WTC11 (cell line): ENCODE measurements around the gene TMEM54. TPM values are rescaled to one million over a fixed set of nuclear protein-coding genes. Genes with fewer than 3 reads are reported as not detected.

Source experiments
- CREM ChIP-seq: sonication (generic); formaldehyde crosslinking; IDR thresholded peaks from 2 replicates; pipeline ENCODE4 v1.8.1; 2022; ENCODE audit warnings: mild to moderate bottlenecking, missing genetic modification reagents, moderate library complexity
- ELF4 ChIP-seq: sonication (generic); formaldehyde crosslinking; IDR thresholded peaks from 2 replicates; pipeline ENCODE4 v1.8.1; 2022; ENCODE audit warnings: low read depth, mild to moderate bottlenecking, moderate library complexity, missing genetic modification reagents
- EMX1 ChIP-seq: fragments of 250-450 bp; sonication (Bioruptor Pico); IDR thresholded peaks from 2 replicates; pipeline ENCODE4 v1.8.0; 2021; ENCODE audit warnings: mild to moderate bottlenecking
- ETV6 ChIP-seq: sonication (generic); formaldehyde crosslinking; IDR thresholded peaks from 2 replicates; pipeline ENCODE4 v1.8.1; 2022; ENCODE audit warnings: mild to moderate bottlenecking, missing genetic modification reagents
- FOXJ3 ChIP-seq: sonication (generic); formaldehyde crosslinking; IDR thresholded peaks from 2 replicates; pipeline ENCODE4 v1.9.0; 2021; ENCODE audit warnings: missing genetic modification reagents, mild to moderate bottlenecking, borderline replicate concordance
- HMGA2 ChIP-seq: fragments of 250-450 bp; sonication (Bioruptor Pico); IDR thresholded peaks from 2 replicates; pipeline ENCODE4 v1.4.0; 2021; ENCODE audit warnings: mild to moderate bottlenecking, moderate library complexity
- JAZF1 ChIP-seq: fragments of 250-450 bp; sonication (Bioruptor Pico); IDR thresholded peaks from 2 replicates; pipeline ENCODE4 v1.9.0; 2021; ENCODE audit warnings: moderate library complexity, mild to moderate bottlenecking, inconsistent platforms
- JUN ChIP-seq: sonication (generic); formaldehyde crosslinking; IDR thresholded peaks from 2 replicates; pipeline ENCODE4 v1.8.0; 2023; ENCODE audit warnings: mild to moderate bottlenecking, missing genetic modification reagents
- MXD4 ChIP-seq: fragments of 250-450 bp; sonication (Bioruptor Pico); IDR thresholded peaks from 2 replicates; pipeline ENCODE4 v1.8.0; 2021; ENCODE audit warnings: mild to moderate bottlenecking, moderate library complexity, borderline replicate concordance
- OVOL2 ChIP-seq: fragments of 250-450 bp; sonication (Bioruptor Pico); IDR thresholded peaks from 2 replicates; pipeline ENCODE4 v1.9.0; 2021; ENCODE audit warnings: mild to moderate bottlenecking, borderline replicate concordance
- SOX15 ChIP-seq: fragments of 250-450 bp; sonication (Bioruptor Pico); IDR thresholded peaks from 2 replicates; pipeline ENCODE4 v1.9.0; 2021; ENCODE audit warnings: mild to moderate bottlenecking
- TEAD4 ChIP-seq: sonication (generic); formaldehyde crosslinking; IDR thresholded peaks from 2 replicates; pipeline ENCODE4 v1.8.0; 2022; ENCODE audit warnings: mild to moderate bottlenecking, missing genetic modification reagents
- ZNF219 ChIP-seq: sonication (generic); formaldehyde crosslinking; IDR thresholded peaks from 2 replicates; pipeline ENCODE4 v1.8.0; 2023; ENCODE audit warnings: missing genetic modification reagents, mild to moderate bottlenecking, borderline replicate concordance
- total RNA-seq: library from RNA; stranded (reverse); gene quantifications from 3 replicates; pipeline ENCODE4 v1.2.3, GENCODE V29; 2021
- TF ChIP-seq, protein P1 (sequence below): sonication (generic); formaldehyde crosslinking; IDR thresholded peaks from 2 replicates; pipeline ENCODE4 v1.8.0; 2022; ENCODE audit warnings: mild to moderate bottlenecking, missing genetic modification reagents
- TF ChIP-seq, protein P2 (sequence below): sonication (generic); formaldehyde crosslinking; IDR thresholded peaks from 2 replicates; pipeline ENCODE4 v1.8.1; 2022; ENCODE audit warnings: mild to moderate bottlenecking, moderate library complexity, missing genetic modification reagents
- TF ChIP-seq, protein P3 (sequence below): sonication (generic); formaldehyde crosslinking; IDR thresholded peaks from 2 replicates; pipeline ENCODE4 v1.8.1; 2022; ENCODE audit warnings: mild to moderate bottlenecking, missing genetic modification reagents, moderate library complexity, borderline replicate concordance
- TF ChIP-seq, protein P4 (sequence below): sonication (generic); formaldehyde crosslinking; IDR thresholded peaks from 2 replicates; pipeline ENCODE4 v1.8.0; 2022; ENCODE audit warnings: missing genetic modification reagents
- TF ChIP-seq, protein P5 (sequence below): fragments of 250-450 bp; sonication (Bioruptor Pico); IDR thresholded peaks from 2 replicates; pipeline ENCODE4 v2.1.2; 2022; ENCODE audit warnings: mild to moderate bottlenecking, moderate library complexity
- TF ChIP-seq, protein P6 (sequence below): sonication (generic); formaldehyde crosslinking; IDR thresholded peaks from 2 replicates; pipeline ENCODE4 v1.8.1; 2022; ENCODE audit warnings: low read depth, mild to moderate bottlenecking, moderate library complexity, missing genetic modification reagents, borderline replicate concordance
- TF ChIP-seq, protein P7 (sequence below): sonication (generic); formaldehyde crosslinking; IDR thresholded peaks from 2 replicates; pipeline ENCODE4 v1.8.0; 2022; ENCODE audit warnings: mild to moderate bottlenecking, missing genetic modification reagents
- TF ChIP-seq, protein P8 (sequence below): sonication (generic); formaldehyde crosslinking; IDR thresholded peaks from 2 replicates; pipeline ENCODE4 v1.8.0; 2023; ENCODE audit warnings: mild to moderate bottlenecking, missing genetic modification reagents
- TF ChIP-seq, protein P9 (sequence below): sonication (generic); formaldehyde crosslinking; IDR thresholded peaks from 2 replicates; pipeline ENCODE4 v1.8.0; 2022; ENCODE audit warnings: mild to moderate bottlenecking, missing genetic modification reagents

The TMEM54 gene
- total RNA-seq, 1 experiment from 2014 or later = 20.7 TPM

DNA sequence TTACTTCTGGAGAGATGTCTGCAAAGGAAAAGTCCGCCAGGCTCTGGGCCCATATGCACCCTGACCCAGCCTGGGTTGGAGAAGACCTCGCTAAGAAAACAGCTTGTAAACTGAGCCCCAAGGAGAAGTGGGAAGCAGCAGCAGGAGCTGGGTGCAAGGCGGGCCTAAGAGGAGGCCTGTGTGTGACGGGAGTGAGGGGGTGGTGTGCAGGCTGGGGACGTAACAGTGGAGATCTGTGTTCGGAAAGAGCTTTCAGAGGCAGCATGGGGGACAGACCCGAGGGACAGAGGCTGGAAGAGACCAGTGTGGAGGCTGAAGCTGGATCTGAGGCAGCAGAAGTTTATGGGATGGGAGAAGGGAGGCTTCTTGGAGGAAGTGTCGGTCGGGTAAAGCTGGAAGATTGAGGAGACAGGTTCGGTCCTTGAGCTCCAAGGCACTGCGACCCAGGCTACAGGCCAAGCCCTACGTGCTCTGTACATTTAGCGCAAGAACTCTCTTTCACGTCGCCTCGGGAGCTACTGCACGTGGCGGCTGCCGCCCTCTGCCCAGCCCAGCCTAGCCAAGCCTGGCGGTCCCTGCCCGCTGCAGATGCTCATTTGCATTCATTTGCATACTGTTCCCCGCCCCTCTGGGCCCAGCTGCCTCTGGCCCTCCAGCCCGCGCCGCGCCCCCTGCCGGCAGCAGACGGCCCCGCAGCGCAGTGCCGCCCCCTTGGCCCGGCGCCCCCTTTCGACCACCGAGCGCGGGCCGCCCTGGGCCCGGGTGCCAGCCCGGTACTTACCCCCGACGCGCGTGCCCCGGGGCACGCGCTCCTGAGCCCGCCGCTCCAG, 8.6 kb downstream of the TMEM54 start (continued):
- TF ChIP-seq, protein P1, sequence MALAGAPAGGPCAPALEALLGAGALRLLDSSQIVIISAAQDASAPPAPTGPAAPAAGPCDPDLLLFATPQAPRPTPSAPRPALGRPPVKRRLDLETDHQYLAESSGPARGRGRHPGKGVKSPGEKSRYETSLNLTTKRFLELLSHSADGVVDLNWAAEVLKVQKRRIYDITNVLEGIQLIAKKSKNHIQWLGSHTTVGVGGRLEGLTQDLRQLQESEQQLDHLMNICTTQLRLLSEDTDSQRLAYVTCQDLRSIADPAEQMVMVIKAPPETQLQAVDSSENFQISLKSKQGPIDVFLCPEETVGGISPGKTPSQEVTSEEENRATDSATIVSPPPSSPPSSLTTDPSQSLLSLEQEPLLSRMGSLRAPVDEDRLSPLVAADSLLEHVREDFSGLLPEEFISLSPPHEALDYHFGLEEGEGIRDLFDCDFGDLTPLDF = no peak
- TF ChIP-seq EMX1 (no peak), JAZF1 (CRISPR knock-in tag) (no peak), HMGA2 (CRISPR knock-in tag) (no peak), MXD4 (CRISPR knock-in tag) (no peak), SOX15 (CRISPR knock-in tag) (no peak), FOXJ3 (CRISPR knock-in tag) (no peak), OVOL2 (CRISPR knock-in tag) (no peak), ETV6 (CRISPR knock-in tag) (no peak), TEAD4 (CRISPR knock-in tag) (no peak), ELF4 (CRISPR knock-in tag) (no peak), ZNF219 (no peak), CREM (CRISPR knock-in tag) (no peak), JUN (CRISPR knock-in tag) (no peak)
- TF ChIP-seq, protein P2, sequence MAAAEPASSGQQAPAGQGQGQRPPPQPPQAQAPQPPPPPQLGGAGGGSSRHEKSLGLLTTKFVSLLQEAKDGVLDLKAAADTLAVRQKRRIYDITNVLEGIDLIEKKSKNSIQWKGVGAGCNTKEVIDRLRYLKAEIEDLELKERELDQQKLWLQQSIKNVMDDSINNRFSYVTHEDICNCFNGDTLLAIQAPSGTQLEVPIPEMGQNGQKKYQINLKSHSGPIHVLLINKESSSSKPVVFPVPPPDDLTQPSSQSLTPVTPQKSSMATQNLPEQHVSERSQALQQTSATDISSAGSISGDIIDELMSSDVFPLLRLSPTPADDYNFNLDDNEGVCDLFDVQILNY (CRISPR knock-in tag) = peak; percentile 36; the same call in 1 of the 2 replicates
- TF ChIP-seq, protein P3, sequence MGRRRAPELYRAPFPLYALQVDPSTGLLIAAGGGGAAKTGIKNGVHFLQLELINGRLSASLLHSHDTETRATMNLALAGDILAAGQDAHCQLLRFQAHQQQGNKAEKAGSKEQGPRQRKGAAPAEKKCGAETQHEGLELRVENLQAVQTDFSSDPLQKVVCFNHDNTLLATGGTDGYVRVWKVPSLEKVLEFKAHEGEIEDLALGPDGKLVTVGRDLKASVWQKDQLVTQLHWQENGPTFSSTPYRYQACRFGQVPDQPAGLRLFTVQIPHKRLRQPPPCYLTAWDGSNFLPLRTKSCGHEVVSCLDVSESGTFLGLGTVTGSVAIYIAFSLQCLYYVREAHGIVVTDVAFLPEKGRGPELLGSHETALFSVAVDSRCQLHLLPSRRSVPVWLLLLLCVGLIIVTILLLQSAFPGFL = no peak
- TF ChIP-seq, protein P4, sequence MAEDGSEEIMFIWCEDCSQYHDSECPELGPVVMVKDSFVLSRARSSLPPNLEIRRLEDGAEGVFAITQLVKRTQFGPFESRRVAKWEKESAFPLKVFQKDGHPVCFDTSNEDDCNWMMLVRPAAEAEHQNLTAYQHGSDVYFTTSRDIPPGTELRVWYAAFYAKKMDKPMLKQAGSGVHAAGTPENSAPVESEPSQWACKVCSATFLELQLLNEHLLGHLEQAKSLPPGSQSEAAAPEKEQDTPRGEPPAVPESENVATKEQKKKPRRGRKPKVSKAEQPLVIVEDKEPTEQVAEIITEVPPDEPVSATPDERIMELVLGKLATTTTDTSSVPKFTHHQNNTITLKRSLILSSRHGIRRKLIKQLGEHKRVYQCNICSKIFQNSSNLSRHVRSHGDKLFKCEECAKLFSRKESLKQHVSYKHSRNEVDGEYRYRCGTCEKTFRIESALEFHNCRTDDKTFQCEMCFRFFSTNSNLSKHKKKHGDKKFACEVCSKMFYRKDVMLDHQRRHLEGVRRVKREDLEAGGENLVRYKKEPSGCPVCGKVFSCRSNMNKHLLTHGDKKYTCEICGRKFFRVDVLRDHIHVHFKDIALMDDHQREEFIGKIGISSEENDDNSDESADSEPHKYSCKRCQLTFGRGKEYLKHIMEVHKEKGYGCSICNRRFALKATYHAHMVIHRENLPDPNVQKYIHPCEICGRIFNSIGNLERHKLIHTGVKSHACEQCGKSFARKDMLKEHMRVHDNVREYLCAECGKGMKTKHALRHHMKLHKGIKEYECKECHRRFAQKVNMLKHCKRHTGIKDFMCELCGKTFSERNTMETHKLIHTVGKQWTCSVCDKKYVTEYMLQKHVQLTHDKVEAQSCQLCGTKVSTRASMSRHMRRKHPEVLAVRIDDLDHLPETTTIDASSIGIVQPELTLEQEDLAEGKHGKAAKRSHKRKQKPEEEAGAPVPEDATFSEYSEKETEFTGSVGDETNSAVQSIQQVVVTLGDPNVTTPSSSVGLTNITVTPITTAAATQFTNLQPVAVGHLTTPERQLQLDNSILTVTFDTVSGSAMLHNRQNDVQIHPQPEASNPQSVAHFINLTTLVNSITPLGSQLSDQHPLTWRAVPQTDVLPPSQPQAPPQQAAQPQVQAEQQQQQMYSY (CRISPR knock-in tag) = peak; percentile 70
- TF ChIP-seq, protein P5, sequence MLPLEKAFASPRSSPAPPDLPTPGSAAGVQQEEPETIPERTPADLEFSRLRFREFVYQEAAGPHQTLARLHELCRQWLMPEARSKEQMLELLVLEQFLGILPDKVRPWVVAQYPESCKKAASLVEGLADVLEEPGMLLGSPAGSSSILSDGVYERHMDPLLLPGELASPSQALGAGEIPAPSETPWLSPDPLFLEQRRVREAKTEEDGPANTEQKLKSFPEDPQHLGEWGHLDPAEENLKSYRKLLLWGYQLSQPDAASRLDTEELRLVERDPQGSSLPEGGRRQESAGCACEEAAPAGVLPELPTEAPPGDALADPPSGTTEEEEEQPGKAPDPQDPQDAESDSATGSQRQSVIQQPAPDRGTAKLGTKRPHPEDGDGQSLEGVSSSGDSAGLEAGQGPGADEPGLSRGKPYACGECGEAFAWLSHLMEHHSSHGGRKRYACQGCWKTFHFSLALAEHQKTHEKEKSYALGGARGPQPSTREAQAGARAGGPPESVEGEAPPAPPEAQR = no peak
- TF ChIP-seq, protein P6, sequence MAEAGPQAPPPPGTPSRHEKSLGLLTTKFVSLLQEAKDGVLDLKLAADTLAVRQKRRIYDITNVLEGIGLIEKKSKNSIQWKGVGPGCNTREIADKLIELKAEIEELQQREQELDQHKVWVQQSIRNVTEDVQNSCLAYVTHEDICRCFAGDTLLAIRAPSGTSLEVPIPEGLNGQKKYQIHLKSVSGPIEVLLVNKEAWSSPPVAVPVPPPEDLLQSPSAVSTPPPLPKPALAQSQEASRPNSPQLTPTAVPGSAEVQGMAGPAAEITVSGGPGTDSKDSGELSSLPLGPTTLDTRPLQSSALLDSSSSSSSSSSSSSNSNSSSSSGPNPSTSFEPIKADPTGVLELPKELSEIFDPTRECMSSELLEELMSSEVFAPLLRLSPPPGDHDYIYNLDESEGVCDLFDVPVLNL (CRISPR knock-in tag) = no peak
- TF ChIP-seq, protein P7, sequence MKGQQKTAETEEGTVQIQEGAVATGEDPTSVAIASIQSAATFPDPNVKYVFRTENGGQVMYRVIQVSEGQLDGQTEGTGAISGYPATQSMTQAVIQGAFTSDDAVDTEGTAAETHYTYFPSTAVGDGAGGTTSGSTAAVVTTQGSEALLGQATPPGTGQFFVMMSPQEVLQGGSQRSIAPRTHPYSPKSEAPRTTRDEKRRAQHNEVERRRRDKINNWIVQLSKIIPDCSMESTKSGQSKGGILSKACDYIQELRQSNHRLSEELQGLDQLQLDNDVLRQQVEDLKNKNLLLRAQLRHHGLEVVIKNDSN (CRISPR knock-in tag) = no peak
- TF ChIP-seq, protein P8, sequence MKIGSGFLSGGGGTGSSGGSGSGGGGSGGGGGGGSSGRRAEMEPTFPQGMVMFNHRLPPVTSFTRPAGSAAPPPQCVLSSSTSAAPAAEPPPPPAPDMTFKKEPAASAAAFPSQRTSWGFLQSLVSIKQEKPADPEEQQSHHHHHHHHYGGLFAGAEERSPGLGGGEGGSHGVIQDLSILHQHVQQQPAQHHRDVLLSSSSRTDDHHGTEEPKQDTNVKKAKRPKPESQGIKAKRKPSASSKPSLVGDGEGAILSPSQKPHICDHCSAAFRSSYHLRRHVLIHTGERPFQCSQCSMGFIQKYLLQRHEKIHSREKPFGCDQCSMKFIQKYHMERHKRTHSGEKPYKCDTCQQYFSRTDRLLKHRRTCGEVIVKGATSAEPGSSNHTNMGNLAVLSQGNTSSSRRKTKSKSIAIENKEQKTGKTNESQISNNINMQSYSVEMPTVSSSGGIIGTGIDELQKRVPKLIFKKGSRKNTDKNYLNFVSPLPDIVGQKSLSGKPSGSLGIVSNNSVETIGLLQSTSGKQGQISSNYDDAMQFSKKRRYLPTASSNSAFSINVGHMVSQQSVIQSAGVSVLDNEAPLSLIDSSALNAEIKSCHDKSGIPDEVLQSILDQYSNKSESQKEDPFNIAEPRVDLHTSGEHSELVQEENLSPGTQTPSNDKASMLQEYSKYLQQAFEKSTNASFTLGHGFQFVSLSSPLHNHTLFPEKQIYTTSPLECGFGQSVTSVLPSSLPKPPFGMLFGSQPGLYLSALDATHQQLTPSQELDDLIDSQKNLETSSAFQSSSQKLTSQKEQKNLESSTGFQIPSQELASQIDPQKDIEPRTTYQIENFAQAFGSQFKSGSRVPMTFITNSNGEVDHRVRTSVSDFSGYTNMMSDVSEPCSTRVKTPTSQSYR (CRISPR knock-in tag) = no peak; the same call in 1 of the 2 replicates
- TF ChIP-seq, protein P9, sequence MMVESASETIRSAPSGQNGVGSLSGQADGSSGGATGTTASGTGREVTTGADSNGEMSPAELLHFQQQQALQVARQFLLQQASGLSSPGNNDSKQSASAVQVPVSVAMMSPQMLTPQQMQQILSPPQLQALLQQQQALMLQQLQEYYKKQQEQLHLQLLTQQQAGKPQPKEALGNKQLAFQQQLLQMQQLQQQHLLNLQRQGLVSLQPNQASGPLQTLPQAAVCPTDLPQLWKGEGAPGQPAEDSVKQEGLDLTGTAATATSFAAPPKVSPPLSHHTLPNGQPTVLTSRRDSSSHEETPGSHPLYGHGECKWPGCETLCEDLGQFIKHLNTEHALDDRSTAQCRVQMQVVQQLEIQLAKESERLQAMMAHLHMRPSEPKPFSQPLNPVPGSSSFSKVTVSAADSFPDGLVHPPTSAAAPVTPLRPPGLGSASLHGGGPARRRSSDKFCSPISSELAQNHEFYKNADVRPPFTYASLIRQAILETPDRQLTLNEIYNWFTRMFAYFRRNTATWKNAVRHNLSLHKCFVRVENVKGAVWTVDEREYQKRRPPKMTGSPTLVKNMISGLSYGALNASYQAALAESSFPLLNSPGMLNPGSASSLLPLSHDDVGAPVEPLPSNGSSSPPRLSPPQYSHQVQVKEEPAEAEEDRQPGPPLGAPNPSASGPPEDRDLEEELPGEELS (CRISPR knock-in tag) = peak; percentile 73
